Adrenal gland (tissue), 12 donors: Measurements from ENCODE around the gene SCG5. TPM values are rescaled to one million over a fixed set of nuclear protein-coding genes. Genes with fewer than 3 reads are reported as not detected.

Experiments used
- DNase-seq, 7 donors: peaks; one replicate each; pipeline ENCODE4 v3.0.0-alpha.2; 2019 to 2020
- H3K27ac ChIP-seq, 5 donors: fragments of 200-600 bp; sonication (generic) in 4 of 5; 1 replicate in 3 of 5; 2 replicates in 2 of 5; pipeline versions ENCODE4 v1.5.1 to v1.8.0; 2016 to 2020; ENCODE audit warnings: mild to moderate bottlenecking in 1 of 5
- H3K27me3 ChIP-seq: fragments of 200-600 bp; 2 replicates; pipeline ENCODE4 v1.8.0; 2021
- H3K36me3 ChIP-seq, 2 donors: fragments of 200-600 bp; replicated peaks in 1 of 2; 1 replicate in 1 of 2; 2 replicates in 1 of 2; pipeline versions ENCODE4 v1.5.1 to v1.8.0; 2018 to 2022
- H3K4me1 ChIP-seq, 2 donors: fragments of 200-600 bp; replicated peaks in 1 of 2; 1 replicate in 1 of 2; 2 replicates in 1 of 2; pipeline versions ENCODE4 v1.5.1 to v1.8.0; 2018 to 2021
- H3K4me3 ChIP-seq, 4 donors: fragments of 200-600 bp; sonication (generic) in 3 of 4; one replicate each; pipeline ENCODE4 v1.5.1; 2016 to 2018
- H3K9me3 ChIP-seq, 3 donors: fragments of 200-600 bp; sonication (generic) in 1 of 3; replicated peaks in 1 of 3; 1 replicate in 2 of 3; 2 replicates in 1 of 3; pipeline versions ENCODE4 v1.5.1 to v1.8.0; 2016 to 2021
- POLR2A ChIP-seq, 2 donors: fragments of 450-650 bp; IDR thresholded peaks; one replicate each; pipeline ENCODE4 v1.6.1; 2017; ENCODE audit warnings: antibody characterized with exemption in 2 of 2, mild to moderate bottlenecking in 2 of 2, moderate library complexity in 1 of 2
- WGBS, 4 donors: extraction: QIAGEN DNeasy Blood & Tissue Kit in 2 of 4; methylation state at CpG; one replicate each; pipeline versions ENCODE4 v1.1.5 to v1.1.7; 2013 to 2017; 5-methylcytosine and 5-hydroxymethylcytosine counted together
- intact Hi-C, 2 donors: fragments of 100-400 bp; cut with DNase I; formaldehyde crosslinking; loops; one replicate each; pipeline versions ENCODE4 v1.14.1 to v1.15.0; 2022 to 2023
- polyA plus RNA-seq, 3 donors: library from polyadenylated mRNA; stranded (reverse); fragments of 200-250 nt in 2 of 3; fragments of 350-450 nt in 1 of 3; fragmentation: Illumina TruSeq in 1 of 3; extraction: RNeasy Lipid Tissue Mini Kit (QIAGEN cat#74804) in 1 of 3; gene quantifications; one replicate each; pipeline ENCODE4 v1.2.3, GENCODE V29; 2013 to 2014
- total RNA-seq, 9 donors: library from RNA; depleted of rRNA in 4 of 9; stranded (reverse); fragments of >200 nt in 4 of 9; fragments of 120-200 nt in 1 of 9; fragmentation: NEBNext Ultra II Directional in 1 of 9; extraction: Animal tissue kit (Norgen Biotek cat#: 25700) in 1 of 9; gene quantifications; one replicate each; pipeline versions ENCODE4 v1.1.0 to v1.2.4, GENCODE V29; 2013 to 2023
- TF ChIP-seq, protein P1 (sequence below), 6 experiments: fragments of 450-650 bp in 4 of 6; fragments of 200-600 bp in 2 of 6; sonication (generic) in 1 of 6; IDR thresholded peaks; 1 replicate in 5 of 6; 2 replicates in 1 of 6; pipeline versions ENCODE4 v1.5.1 to v1.8.0; 2016 to 2021; ENCODE audit warnings: antibody characterized with exemption in 6 of 6, mild to moderate bottlenecking in 2 of 6, moderate library complexity in 1 of 6
- donor health status: healthy with polysubstance abuse.
- donor health status: Bipolar disorder and iron deficiency.
- donor health status: DM: yes; HTN: yes; CAD: no.
- donor health status: DM: no; HTN: no; CAD: no.
- donor health status: DM: no; HTN: no; CAD: no.
- donor health status: DM: yes; HTN: yes; CAD: no.

The SCG5 gene
- total and polyA plus RNA-seq, 12 donors = 0.52 to 102 (median 34.0) TPM; not detected in 2

DNA sequence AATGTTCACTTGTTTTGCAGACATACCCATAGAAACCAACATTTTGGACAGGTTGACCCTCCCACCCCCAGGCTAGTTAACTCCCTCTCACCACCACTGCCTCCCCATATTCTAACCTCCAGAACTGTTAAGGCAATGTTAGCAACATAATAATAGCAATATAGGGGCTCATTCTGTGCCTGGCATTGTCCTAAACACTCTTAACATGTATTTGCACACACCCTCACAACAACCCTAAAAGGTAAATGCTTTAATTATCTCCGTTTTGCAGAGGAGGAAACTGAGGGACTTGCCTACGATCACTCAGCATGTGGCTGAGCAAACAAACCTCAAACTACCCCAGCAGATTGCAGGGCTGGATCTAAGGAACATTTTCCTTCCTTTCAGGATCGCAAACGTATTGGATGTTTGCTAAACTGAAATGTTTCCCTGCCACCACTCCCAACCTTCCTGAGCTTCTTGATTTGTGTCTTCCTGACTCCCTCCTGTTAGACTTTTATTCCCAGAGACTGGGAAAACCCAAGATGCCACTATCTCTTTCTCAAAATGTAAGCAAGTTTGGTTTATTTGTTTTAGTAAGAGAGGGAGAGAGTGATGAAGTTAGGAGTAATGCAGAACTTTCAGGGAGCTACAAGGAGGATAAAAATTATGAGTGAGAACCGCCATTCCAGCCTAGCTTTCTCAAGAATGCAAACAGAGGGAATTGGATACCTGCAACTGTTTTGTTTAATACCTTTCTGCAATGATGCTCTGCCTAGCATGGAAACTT is 1.3 kb downstream of the SCG5 start:
- Histone ChIP-seq H3K27ac (no peak overlapping the region), H3K27me3 (no peaks in the 10 kb centered on the region), H3K9me3 (no peaks in the 10 kb centered on the region), H3K36me3 (no peaks in the 10 kb centered on the region), H3K4me1 (no peaks in the 10 kb centered on the region), H3K4me3 (no peak overlapping the region)
- TF ChIP-seq POLR2A (IDR thresholded peaks at IDR 0.05) = no peak
- TF ChIP-seq, protein P1, sequence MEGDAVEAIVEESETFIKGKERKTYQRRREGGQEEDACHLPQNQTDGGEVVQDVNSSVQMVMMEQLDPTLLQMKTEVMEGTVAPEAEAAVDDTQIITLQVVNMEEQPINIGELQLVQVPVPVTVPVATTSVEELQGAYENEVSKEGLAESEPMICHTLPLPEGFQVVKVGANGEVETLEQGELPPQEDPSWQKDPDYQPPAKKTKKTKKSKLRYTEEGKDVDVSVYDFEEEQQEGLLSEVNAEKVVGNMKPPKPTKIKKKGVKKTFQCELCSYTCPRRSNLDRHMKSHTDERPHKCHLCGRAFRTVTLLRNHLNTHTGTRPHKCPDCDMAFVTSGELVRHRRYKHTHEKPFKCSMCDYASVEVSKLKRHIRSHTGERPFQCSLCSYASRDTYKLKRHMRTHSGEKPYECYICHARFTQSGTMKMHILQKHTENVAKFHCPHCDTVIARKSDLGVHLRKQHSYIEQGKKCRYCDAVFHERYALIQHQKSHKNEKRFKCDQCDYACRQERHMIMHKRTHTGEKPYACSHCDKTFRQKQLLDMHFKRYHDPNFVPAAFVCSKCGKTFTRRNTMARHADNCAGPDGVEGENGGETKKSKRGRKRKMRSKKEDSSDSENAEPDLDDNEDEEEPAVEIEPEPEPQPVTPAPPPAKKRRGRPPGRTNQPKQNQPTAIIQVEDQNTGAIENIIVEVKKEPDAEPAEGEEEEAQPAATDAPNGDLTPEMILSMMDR (IDR thresholded peaks at IDR 0.05) = no peak
- WGBS, 4 donors = 75 to 82% (median 78%) methylated on average over 5 of the region's 5 CpGs
- intact Hi-C loops = no loop called here
- DNase-seq = no peak

GRCh38 chr15:32643907-32644445 is 2.5 kb downstream of the SCG5 start:
- intact Hi-C loops = no loop called here
- H3K36me3 ChIP-seq = no peaks in the 10 kb centered on the region
- TF ChIP-seq, protein P1 (IDR thresholded peaks at IDR 0.05) = no peak
- TF ChIP-seq POLR2A (IDR thresholded peaks at IDR 0.05) = no peak
- H3K4me3 ChIP-seq = no peak overlapping the region
- no peaks in the 10 kb centered on the region for H3K4me1 ChIP-seq
- 87 to 98% (median 96%) methylated on average over 1 of the region's 1 CpG for WGBS, 4 donors
- no peak for DNase-seq
- H3K27ac ChIP-seq = no peak overlapping the region
- no peaks in the 10 kb centered on the region for H3K9me3 ChIP-seq
- no peaks in the 10 kb centered on the region for H3K27me3 ChIP-seq

DNA sequence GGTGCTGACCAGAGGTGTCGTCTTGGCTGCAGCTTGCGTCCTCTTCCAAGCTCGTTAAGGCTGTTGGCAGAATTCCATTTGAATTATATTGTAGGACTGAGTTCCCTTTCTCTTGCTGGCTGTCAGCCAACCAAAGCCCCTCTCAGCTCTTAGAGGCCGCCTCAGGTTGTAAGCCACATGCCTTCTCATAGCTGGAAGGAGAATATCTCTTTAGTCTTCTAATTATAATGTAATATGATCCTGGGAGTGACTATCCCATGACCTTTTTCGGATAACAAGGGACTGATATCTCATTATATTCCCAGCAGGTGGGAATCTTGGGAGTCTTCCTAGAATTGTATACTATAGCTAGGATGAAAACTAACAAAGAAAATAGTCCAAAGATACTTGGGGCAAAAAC is 4.8 kb downstream of the SCG5 start:
- Histone ChIP-seq H3K4me1 (no peaks in the 10 kb centered on the region), H3K27me3 (no peaks in the 10 kb centered on the region), H3K4me3 (no peak overlapping the region), H3K36me3 (no peaks in the 10 kb centered on the region), H3K9me3 (no peaks in the 10 kb centered on the region), H3K27ac (no peak overlapping the region)
- TF ChIP-seq, protein P1 (IDR thresholded peaks at IDR 0.05) = no peak
- TF ChIP-seq POLR2A (IDR thresholded peaks at IDR 0.05) = no peak
- intact Hi-C loops = no loop called here
- DNase-seq = no peak
- WGBS, 4 donors = 64 to 71% (median 65%) methylated on average over 5 of the region's 5 CpGs

GRCh38 chr15:32649342-32649741 is 7.8 kb downstream of the SCG5 start:
- TF ChIP-seq, protein P1 (IDR thresholded peaks at IDR 0.05) = no peak
- no peak for TF ChIP-seq POLR2A (IDR thresholded peaks at IDR 0.05)
- Histone ChIP-seq H3K27me3 (no peaks in the 10 kb centered on the region), H3K9me3 (no peaks in the 10 kb centered on the region), H3K4me3 (no peak overlapping the region), H3K27ac (no peak overlapping the region), H3K4me1 (no peaks in the 10 kb centered on the region), H3K36me3 (no peaks in the 10 kb centered on the region)
- WGBS, 4 donors = 78 to 84% (median 82%) methylated on average over 5 of the region's 5 CpGs
- intact Hi-C loops = no loop called here
- DNase-seq = no peak
